Endothelial cell (in vitro differentiated cells): ENCODE data around the gene ANKS1A. TPM values are rescaled to one million over a fixed set of nuclear protein-coding genes. Genes with fewer than 3 reads are reported as not detected.
"Not testable (repeated sequence)": the region's sequence is repeated elsewhere in the genome, so short reads cannot be mapped to it uniquely, and the experiment has no call there.

Source experiments
- DNase-seq: peaks from one replicate; pipeline ENCODE4 v3.0.0; 2021; ENCODE audit warnings: low spot score
- H3K27ac Mint-ChIP-seq: one replicate; pipeline ENCODE4 v1.8.0; 2021; ENCODE audit warnings: mixed read lengths, inconsistent platforms; ENCODE audit not compliant: unreplicated experiment
- H3K27me3 Mint-ChIP-seq: one replicate; pipeline ENCODE4 v1.8.0; 2021; ENCODE audit warnings: mild to moderate bottlenecking, moderate library complexity, mixed read lengths, inconsistent platforms; ENCODE audit not compliant: unreplicated experiment
- H3K36me3 Mint-ChIP-seq: one replicate; pipeline ENCODE4 v1.8.0; 2021; ENCODE audit warnings: mild to moderate bottlenecking, low read depth, mixed read lengths, inconsistent platforms; ENCODE audit not compliant: unreplicated experiment
- H3K4me1 Mint-ChIP-seq: one replicate; pipeline ENCODE4 v1.8.0; 2021; ENCODE audit warnings: mild to moderate bottlenecking, mixed read lengths, inconsistent platforms; ENCODE audit not compliant: unreplicated experiment
- H3K4me3 Mint-ChIP-seq: one replicate; pipeline ENCODE4 v1.8.0; 2021; ENCODE audit warnings: mild to moderate bottlenecking, mixed read lengths, inconsistent platforms; ENCODE audit not compliant: unreplicated experiment
- H3K9me3 Mint-ChIP-seq: one replicate; pipeline ENCODE4 v1.8.0; 2021; ENCODE audit warnings: mixed read lengths, inconsistent platforms; ENCODE audit not compliant: unreplicated experiment
- CTCF ChIP-seq: fragments of 200-600 bp; sonication (generic); IDR thresholded peaks from one replicate; pipeline ENCODE4 v1.5.0; 2021; ENCODE audit warnings: antibody characterized with exemption; ENCODE audit not compliant: unreplicated experiment
- total RNA-seq: library from RNA; stranded (reverse); fragmentation: NEBNext Ultra II Directional; extraction: Animal tissue kit (Norgen Biotek cat#: 25700); gene quantifications from one replicate; pipeline ENCODE4 v1.2.1, GENCODE V29; 2021; ENCODE audit not compliant: unreplicated experiment

ANKS1A gene
- total RNA-seq, 1 donor from 2014 or later = 20.1 TPM

DNA sequence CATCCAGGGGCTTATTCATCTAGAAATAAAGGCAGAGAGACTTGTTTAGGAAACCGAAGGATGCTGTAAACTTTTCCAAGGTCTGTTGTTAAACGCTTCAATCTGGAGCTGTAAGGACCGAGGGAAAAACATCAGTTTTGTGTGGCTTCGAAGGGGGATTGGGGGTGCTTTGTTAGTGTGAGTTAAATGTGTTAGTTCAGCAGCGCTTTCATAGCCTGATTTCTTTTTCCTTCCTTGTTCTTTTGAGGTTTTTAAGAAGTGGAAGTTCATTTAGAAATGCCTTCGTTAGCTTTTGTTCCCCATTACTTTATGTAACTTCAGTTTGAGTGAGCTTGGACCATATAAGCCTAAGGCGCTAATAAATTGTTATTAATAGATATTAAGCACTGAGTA lies 1.5 kb downstream of the ANKS1A start:
- TF ChIP-seq CTCF = no peak
- Mint-ChIP-seq H3K36me3 (peaks cover 6% of the 10 kb centered on the region), H3K4me1 (peaks cover 23% of the 10 kb centered on the region), H3K27ac (no peak overlapping the region), H3K4me3 (peak overlapping the region; percentile 100), H3K27me3 (peaks cover 8% of the 10 kb centered on the region), H3K9me3 (no peaks in the 10 kb centered on the region)
- DNase-seq = no peak

DNA sequence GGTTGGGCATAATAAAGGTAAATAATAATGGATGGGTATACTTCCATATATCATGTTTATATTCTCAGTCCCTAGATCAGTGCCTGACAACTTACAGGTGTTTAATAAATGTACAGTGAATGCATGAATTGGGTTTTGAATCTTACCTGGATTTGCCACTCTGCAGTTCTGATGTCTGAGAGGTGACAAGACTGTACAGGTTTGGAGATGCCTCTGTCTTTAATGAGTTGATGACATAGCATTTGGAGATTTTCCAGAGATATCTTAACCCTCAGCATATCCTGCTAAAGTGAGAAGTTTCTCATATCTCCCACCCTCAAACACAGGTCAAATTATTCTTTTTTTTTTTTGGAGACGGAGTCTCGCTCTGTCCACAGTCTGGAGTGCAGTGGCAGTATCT lies 2.2 kb downstream of the ANKS1A start:
- Mint-ChIP-seq H3K9me3 (no peaks in the 10 kb centered on the region), H3K36me3 (peaks cover 6% of the 10 kb centered on the region), H3K4me1 (peaks cover 23% of the 10 kb centered on the region), H3K27ac (no peak overlapping the region), H3K27me3 (peaks cover 8% of the 10 kb centered on the region), H3K4me3 (peak overlapping the region; percentile 72)
- TF ChIP-seq CTCF = no peak
- no peak for DNase-seq

GRCh38 chr6:34894693-34895092 lies 5.6 kb downstream of the ANKS1A start:
- Mint-ChIP-seq H3K36me3 (no peaks in the 10 kb centered on the region), H3K9me3 (no peaks in the 10 kb centered on the region), H3K27ac (no peak overlapping the region), H3K4me3 (no peak overlapping the region), H3K27me3 (no peaks in the 10 kb centered on the region), H3K4me1 (peaks cover 8% of the 10 kb centered on the region)
- DNase-seq = no peak
- TF ChIP-seq CTCF = no peak

DNA sequence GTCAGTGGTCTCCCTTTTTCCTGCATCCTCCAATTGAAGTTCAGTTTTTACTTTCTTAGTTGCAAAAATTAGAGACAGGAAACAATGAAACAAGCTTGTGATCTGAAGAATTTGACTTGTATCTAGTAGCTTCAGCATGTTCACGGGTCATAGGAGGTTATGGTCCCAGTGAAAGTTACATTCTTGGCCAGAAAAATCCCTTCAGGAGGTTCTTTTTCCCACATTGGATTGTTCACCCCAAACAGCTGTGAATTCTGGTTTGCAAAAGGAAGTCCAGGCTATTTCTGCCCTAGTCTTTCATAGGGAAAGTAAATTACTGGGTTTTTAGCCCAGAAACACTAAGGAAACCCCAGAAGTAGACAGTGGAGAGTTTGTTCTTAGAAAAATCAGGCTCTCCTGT lies 8.1 kb downstream of the ANKS1A start:
- Mint-ChIP-seq H3K36me3 (no peaks in the 10 kb centered on the region), H3K9me3 (no peaks in the 10 kb centered on the region), H3K4me3 (no peak overlapping the region), H3K27ac (no peak overlapping the region), H3K27me3 (no peaks in the 10 kb centered on the region), H3K4me1 (no peaks in the 10 kb centered on the region)
- no peak for TF ChIP-seq CTCF
- DNase-seq = no peak

DNA sequence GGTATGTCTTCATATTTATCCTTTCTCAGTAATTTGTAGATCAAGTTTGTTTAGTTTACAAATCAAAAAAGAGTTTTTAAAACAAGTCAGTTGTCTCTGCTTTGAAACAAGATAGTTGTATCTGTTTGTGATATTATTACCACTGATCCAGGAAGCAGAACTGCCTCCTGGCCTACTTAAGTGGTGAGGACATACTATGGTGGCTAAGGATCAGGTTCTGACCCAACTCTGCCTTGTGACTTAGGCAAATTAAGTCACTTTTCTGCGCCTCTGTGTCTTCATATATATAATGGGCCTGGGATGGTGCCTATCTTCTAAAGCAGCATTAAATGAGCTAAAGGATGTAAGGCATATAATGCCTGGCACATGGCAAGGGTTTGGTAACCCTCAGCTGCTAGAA lies 8.7 kb downstream of the ANKS1A start:
- DNase-seq = no peak
- Mint-ChIP-seq H3K4me1 (no peaks in the 10 kb centered on the region), H3K27ac (no peak overlapping the region), H3K27me3 (no peaks in the 10 kb centered on the region), H3K36me3 (no peaks in the 10 kb centered on the region), H3K4me3 (no peak overlapping the region), H3K9me3 (no peaks in the 10 kb centered on the region)
- no peak for TF ChIP-seq CTCF

DNA sequence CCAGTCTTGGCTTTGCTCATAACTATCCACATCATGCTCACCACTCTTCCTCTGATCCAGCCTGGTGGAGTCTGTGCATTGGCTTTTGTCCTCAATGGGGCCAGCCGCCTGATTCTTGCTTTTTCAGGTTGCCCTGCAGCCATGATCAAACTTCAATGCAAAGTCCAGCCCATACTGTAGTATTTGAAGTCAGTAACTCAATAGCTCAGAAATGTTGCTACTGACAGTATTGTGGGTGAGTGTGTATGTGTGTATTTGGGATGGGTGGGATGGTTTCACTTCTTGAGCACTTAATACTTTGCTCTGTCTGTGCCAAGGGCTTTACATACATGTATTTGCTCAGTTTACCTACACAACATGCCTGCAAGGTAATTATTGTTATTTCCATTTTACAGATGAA lies 10.7 kb downstream of the ANKS1A start:
- H3K9me3 Mint-ChIP-seq = not testable (repeated sequence)

More for the DNA sequence above, 10.7 kb downstream of the ANKS1A start:
- not testable (repeated sequence) for H3K27ac Mint-ChIP-seq, DNase-seq, H3K36me3 Mint-ChIP-seq, H3K27me3 Mint-ChIP-seq, H3K4me1 Mint-ChIP-seq, H3K4me3 Mint-ChIP-seq
